ENCODE data around the gene SMAD7.

The SMAD7 gene, protein sequence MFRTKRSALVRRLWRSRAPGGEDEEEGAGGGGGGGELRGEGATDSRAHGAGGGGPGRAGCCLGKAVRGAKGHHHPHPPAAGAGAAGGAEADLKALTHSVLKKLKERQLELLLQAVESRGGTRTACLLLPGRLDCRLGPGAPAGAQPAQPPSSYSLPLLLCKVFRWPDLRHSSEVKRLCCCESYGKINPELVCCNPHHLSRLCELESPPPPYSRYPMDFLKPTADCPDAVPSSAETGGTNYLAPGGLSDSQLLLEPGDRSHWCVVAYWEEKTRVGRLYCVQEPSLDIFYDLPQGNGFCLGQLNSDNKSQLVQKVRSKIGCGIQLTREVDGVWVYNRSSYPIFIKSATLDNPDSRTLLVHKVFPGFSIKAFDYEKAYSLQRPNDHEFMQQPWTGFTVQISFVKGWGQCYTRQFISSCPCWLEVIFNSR

DNA sequence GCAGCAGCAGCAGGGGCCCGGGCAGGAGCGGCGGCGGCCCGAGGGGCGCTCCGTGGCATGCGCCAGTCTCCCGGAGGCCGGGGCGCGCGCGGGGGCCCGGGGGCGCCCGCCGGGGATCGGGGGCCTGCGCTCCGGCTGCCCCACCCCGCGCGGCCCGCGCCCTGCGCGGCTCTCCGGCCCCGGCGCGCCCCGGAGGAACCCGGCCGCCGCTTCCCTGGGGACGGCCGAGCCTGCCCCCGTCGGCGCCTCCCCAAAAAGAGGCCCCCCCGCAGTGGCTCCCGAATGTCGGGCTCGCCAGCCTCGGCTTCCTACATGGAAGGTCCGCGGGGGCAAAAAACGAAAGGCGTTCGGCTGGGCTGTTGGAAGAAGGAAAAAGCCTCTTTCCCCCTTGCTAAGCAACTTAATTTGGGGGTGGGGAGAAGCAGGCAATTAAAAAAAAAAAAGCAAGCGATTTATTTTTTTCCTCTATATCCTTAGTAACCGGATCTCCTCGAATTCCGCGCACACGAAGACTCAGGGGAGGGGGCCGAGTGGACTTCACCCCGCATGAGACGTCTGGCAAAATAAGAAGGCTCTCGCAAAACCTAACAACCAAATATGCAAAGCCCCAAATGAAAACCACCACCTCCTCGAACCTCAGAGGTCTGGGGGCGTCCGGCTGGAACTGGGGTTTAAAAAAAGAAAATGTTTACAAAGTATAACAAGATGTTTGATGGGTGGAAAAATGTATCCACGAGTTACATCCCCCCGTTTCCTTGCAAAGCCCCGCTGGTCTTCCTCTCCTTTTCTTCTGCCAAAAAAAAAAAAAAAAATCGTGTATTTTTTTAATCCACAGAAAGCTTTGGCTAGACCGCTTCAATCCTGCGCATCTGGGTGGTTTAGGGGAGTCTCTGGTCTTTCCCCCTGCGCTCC is at the start of gene SMAD7:
TSS of gene SMAD7 (minus strand) at position 430 of the 912 bp plus-strand sequence. CDS start 541 bp downstream, outside the sequence.
- in situ Hi-C loops (cut with HindIII; ENCODE audit: low sequenced_read_pairs), result no loop called here

GRCh38 chr18:48999569-48999968 is 48.8 kb upstream of the SMAD7 start:
- in situ Hi-C loops (cut with HindIII; ENCODE audit: low sequenced_read_pairs), result no loop called here

GRCh38 chr18:48997985-48998831 is 47.4 kb upstream of the SMAD7 start:
- in situ Hi-C loops (cut with HindIII; ENCODE audit: low sequenced_read_pairs), result no loop called here

DNA sequence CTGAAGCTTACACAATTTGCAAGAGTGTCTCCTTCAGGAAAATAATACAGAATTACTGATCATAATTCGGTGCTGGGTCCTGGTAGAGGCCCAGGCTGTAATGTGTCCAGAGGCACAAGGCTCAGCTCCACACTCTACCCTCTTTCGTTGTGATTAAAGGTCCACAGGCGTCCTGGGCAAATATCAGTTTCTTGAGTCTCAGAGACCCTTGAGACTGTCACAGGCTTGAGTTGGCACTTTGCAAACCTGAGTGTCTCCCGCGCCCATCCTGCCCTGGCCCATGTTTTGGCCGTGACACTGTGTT is 46.9 kb upstream of the SMAD7 start:
- in situ Hi-C loops (cut with HindIII; ENCODE audit: low sequenced_read_pairs), result no loop called here

- in situ Hi-C loops (cut with HindIII; ENCODE audit: low sequenced_read_pairs), result no loop called here
Measured at GRCh38 chr18:48996901-48997463, 46.2 kb upstream of the SMAD7 start.

DNA sequence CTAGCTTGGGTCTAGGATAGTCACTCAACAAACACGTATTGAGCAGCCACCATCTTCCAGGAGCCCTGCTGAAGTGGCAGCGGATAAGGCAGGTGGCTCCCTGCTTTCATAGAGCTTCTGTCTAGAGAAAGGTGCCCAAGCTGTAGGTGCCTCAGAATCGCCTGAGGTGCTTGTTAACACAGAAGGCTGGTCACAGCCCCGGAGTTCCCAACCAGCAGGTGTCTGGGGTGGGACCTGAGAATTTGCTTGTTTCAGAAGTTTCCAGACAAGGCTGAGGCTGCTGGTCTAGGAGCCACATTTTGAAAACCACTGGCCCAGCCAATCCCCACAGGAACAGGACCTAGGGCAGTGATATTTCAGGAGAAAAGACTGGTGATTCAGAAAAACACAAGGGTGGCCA is 45.3 kb upstream of the SMAD7 start:
- in situ Hi-C loops (cut with HindIII; ENCODE audit: low sequenced_read_pairs), result no loop called here

DNA sequence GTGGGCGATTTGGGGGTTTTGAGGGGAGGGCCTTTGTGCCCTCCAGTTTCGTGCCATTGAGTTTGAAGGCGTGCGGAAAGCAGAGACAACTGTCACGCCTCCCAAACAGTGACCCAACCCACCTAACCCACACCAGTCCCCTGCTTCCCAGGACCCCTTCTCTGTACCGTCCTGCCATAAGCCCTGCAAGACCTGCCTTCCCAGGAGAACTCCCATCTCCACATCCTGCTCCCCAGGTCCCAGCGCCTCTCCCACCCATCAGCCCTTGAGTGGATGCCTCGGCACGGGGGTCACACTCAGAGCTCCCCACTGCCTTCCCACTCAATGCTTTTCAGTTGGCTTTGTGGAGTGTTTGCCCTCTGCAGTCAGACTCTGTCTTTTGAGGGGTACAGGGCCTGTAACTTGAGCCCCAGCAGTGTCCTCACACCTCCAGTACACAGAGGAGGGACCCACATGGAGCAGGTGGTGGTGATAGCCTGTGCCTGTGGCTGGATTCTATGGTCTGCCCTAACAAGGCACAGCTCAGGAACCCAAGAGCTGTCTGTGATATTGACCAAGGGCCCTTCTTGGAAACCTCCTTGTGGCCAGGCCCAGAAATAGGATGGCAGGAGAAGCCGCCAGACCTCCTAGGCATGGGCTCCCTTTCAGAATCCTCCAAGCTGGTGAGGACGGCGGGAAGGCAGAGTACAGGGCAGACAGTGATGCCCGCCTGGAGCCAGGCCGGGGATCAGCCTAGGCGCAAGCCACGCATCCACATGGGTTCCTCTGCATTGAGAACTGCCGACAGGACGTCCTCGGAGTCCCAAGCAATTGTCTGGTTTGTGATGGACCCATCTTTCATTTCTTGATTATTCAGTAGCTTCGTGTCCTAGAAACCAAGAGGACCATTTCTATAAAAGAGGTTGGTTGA is 44.4 kb upstream of the SMAD7 start:
- in situ Hi-C loops (cut with HindIII; ENCODE audit: low sequenced_read_pairs), result no loop called here

DNA sequence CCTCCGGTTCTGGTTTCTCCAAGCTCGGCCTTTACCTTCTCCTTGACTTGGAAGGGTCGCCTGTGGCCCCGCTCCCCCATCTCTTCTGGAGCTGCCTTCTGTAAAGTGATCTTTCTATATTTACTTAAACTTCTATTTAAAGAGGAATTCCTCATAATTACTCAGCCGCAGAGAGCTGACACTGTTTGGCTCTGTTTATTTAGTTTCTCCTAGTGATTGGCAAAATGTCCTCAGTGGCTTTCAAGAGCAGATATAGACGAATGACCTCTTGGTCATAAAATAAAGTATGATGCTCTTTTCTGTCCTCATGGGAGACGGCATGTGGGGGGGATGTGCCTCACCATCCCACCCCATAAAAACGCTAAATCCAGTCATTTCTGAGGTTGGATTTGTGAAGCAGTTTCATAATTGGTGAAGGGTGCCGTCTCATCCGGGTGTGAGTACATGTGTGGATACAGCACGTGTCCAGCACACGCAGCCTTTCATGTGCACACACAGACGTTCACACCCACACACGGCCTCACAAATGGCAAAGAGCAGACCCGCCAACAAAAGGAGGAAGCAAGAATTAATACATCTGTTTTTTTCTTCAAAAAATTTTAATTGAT is 43.4 kb upstream of the SMAD7 start:
- in situ Hi-C loops (cut with HindIII; ENCODE audit: low sequenced_read_pairs), result no loop called here

GRCh38 chr18:48993586-48993985 is 42.8 kb upstream of the SMAD7 start:
- in situ Hi-C loops (cut with HindIII; ENCODE audit: low sequenced_read_pairs), result no loop called here

DNA sequence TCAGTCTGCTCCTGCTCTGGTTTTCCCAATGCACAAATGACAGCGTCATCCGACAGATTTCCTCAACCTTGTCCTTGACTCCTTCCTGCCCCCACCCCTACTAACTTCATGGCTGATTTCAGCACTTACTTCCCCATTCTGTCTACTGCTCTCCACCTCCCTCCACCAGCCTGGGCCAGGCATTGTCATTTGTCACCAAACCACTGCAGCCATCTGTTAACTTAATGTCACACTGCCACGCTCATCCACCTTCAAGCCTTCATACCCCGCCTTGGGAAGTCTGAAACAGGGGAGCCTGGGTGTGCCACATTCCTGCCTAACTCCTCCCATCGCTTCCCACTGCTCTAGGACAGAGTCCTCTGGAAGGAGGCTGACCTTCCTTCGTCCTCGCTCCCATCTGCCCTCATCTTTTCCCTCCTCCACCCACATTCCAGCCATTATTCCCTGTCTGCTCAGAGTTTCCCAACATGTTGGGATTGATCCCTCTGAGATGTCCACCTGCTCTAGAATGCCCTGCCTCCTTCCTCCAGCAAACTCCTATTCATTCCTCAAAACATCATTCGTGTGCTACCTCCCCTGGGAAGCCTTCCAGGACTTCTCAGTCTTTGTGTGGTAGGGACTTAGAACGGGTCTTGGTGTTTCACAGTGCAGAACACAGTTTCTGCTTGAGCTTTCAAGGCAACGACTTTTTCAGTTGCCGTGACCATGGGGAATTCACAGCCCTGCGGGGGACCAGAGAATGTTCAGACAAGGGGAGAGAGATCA is 42.2 kb upstream of the SMAD7 start:
- in situ Hi-C loops (cut with HindIII; ENCODE audit: low sequenced_read_pairs), result no loop called here

GRCh38 chr18:48992133-48992532 is 41.4 kb upstream of the SMAD7 start:
- in situ Hi-C loops (cut with HindIII; ENCODE audit: low sequenced_read_pairs), result no loop called here

- in situ Hi-C loops (cut with HindIII; ENCODE audit: low sequenced_read_pairs), result no loop called here
Measured at GRCh38 chr18:48991676-48992075, 40.9 kb upstream of the SMAD7 start.

DNA sequence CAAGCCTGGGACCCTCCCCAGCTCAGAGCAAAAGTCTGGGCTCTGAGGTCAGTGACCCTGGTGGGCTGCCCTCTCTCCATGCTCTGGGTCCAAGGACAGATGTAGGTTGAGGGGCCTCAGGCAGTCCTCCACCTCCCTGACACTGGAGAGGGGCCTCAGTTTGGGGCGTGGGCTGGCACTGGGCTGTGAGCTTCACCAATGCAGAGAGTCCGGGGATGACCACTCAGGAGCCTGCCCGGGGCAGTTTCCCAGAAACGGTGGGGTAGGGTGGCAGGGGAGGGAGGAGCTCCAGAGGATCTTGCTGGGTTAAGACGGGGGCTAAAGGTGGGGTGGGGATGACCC is 40.5 kb upstream of the SMAD7 start:
- in situ Hi-C loops (cut with HindIII; ENCODE audit: low sequenced_read_pairs), result no loop called here

- in situ Hi-C loops (cut with HindIII; ENCODE audit: low sequenced_read_pairs), result no loop called here
Measured at GRCh38 chr18:48990481-48991318, 39.9 kb upstream of the SMAD7 start.

DNA sequence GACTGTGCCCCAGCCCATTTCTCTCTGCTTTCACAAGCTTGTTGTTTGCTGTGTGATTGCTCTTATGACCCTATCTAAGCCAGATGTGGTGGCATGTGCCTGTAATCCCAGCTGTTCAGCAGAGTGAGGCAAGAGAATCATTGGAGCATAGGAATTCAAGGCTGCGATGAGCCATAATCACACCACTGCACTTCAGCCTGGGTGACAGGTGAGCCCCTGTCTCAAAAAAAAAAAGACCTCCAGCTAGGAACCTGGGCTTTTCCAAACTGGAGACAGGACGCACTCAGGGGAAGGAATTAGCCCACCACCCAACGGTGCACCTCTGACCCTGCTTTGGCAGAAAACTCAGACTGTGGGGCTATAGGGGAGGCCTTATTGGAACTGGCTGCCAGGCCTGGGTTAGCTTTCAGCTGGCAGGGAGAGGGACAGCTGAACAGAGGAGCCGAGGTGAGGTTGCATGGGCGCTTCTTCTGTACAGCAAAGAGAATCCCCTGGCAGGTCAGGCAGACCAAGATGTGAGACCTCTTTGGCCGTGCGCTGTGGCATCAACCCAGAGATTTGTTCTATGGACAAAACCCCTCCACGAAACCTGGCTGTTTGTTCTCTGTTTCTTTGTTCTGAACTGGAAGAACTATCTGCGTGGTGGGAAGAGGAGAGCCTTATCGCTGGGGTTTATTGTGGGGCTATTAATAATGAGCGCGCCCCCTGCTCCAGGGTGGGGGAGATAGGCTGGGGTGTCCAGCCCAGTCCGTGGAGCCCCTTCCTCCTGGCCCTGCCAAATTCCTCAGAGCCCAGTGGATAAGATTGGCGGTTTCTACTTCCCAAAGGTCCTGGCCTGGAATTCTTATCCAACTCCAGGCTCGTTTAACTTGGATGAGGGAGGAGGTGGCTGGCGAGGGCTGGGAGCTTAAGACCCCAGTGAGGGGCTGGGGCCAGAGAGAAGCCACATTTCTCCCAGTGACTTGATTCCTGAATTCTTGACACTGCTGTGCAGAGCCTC is 38.8 kb upstream of the SMAD7 start:
- in situ Hi-C loops (cut with HindIII; ENCODE audit: low sequenced_read_pairs), result no loop called here

GRCh38 chr18:48988508-48989303 is 37.9 kb upstream of the SMAD7 start:
- in situ Hi-C loops (cut with HindIII; ENCODE audit: low sequenced_read_pairs), result no loop called here

Data from endothelial cell of hepatic sinusoid (primary cell).